ENCODE results near the gene NFKB1.

DNA sequence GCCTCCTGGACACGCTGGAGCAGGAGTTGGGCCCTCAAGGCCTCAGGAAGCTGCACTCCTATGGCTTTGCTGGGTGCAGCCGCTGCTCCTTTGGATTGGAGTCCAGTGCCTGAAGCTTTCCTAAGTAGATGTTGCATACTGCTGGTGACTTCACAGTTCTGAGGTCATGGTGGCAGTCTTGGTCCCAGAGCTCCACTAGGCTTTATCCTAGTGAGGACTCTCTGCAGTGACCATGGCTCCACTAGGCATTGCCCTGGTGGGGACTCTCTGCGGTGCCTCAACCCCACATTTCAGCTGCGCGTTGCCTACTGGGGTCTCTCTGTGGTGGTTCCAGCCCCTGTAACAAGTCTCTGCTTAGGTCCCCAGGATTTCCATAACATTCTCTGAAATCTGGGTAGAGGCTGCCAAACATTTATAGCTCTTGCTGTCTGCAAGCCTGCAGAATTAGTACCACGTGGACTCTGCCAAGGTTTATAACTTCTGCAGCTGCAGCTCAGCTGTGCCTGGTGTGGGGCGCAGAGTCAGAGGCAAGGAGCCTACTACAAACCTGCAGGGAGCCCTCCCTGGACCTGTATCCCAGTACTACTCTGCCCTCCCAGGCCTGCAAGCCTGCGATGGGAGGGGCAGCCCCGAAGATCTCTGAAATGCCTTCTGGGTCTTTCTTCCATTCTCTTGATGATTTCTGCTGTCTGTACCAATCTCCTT is 46.0 kb upstream of the NFKB1 start:
- TF ChIP-seq POLR2A (IDR thresholded peaks at IDR 0.05) (no peak), CTCF (IDR thresholded peaks at IDR 0.05) (no peak), EP300 (IDR thresholded peaks at IDR 0.05) (no peak), POLR2AphosphoS5 (IDR thresholded peaks at IDR 0.05) (no peak)
